ENCODE measurements around the gene ONECUT1.
A peak's percentile ranks its signal among the peaks of the same experiment; 100 is the strongest.

Gene ONECUT1

DNA sequence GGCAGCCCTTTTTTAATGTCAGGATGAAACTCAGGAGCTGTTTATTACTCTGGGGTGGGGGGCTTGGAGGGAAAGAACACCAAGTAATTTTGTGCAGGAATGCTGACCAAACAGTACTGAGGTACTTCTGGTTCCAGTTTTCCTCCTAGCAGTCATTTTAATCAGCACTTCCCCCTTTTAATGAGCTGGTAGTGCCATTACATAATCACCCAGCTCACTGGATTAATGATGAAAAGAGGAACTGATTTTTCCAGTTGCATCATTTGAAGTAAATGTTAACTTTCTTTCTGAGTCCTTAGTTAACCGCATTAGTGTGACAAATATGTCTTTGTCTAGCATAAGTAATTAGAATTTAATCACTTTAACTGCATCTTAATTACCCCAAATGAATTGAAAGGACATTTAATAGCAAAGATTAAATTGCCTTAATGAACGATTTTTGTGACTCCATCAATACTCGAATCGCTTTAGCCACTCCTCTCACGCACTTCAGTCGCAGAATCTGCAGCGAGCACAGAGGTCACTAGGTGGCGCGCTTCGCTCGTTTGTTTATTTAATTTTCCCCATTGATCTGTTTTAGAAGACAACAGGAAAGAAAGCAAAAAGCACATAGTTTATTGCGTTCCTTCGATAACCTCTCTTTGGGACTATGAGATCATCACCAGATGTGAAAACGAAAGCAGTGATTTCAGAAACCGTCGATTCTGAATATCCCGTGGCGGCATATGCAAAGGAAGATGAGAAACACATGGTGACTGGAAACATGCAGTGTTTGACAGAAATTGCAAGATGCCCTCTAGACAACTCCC is 9.8 kb downstream of the ONECUT1 start:
- DNase-seq: no peak

DNA sequence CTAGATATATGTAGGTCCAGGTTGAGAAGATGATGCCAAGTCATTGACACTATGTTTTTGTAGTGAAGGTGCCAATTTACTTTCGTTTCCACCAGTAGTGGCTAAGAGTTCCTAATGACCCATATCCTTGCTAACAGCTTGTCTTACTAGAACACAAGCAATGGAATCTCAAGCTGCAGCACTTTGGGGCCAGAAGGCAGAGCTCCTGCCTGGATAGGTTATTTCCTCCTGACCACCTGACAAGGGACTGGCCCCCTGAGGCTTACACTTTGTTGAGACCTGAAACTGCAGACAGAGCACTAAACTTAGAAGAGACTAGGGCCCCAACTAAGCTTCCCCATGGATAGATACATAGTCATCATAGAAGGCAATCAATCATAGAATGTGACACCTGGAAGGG is 11.7 kb downstream of the ONECUT1 start:
- no peak for DNase-seq

GRCh38 chr15:52772766-52773165 is 17.4 kb downstream of the ONECUT1 start:
- DNase-seq: no peak

GRCh38 chr15:52765785-52766184 is 24.4 kb downstream of the ONECUT1 start:
- DNase-seq: no peak

DNA sequence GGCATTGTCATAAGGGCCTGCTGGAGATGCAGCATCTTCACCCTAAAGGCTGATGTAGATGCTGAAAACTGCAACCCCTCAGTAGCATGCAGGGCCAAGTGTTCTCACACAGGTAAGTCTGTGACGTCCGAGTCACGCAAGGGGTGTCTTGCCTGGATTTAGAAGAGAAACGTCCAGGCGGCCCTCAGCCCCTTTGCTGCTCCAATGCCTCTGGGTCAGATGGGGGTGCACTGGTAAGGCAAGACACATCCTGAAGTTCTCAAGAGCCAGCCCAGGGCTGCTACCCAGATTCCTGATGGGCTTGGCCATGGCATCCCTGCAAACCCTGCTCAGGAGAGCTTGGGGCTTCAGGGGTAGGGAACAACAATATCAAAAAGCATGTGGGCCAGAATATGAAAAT is 25.4 kb downstream of the ONECUT1 start:
- DNase-seq: no peak

DNA sequence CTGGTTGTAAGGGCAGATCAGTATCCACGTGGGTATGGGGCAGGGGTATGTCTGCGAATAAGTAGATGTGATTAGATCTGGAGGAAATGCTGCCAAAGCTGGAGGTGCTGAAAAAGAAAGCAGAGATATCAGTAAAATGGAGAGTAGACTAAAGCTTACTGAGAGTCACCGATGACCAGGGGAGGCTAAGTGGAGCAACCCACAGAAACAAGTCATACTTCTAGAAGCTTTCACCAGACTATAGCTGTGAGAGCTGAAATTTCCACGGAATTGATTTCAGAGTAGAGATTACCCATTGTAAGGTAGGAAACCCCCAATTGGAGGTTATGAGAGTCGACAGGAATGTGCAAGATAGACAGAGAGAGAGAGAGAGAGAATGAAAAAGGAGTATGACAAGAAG is 27.5 kb downstream of the ONECUT1 start:
- no peak for DNase-seq

DNA sequence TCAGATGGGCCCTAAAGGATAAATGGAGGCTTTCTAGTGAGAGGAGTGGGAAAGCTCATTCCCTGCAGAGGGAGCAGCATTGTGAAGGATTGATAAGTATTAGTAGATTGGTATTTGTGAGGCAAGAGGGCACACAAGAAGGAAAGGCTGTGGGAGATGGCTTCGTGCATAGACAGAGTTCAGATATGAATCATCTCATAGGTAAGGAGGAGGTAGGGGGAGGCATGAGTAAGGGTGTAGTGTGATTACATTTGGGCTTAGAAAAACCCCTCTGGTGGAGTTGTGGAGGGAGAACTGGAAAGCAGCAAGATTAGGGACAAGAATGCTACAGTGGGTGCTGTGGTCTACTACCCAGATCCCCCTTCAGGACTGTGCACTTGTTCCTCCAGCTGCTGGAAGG is 29.6 kb downstream of the ONECUT1 start:
- DNase-seq: no peak

GRCh38 chr15:52759969-52760368 is 30.2 kb downstream of the ONECUT1 start:
- no peak for DNase-seq

- no peak for DNase-seq
These were observed 32.6 kb downstream of the ONECUT1 start for GRCh38 chr15:52757496-52757895.

DNA sequence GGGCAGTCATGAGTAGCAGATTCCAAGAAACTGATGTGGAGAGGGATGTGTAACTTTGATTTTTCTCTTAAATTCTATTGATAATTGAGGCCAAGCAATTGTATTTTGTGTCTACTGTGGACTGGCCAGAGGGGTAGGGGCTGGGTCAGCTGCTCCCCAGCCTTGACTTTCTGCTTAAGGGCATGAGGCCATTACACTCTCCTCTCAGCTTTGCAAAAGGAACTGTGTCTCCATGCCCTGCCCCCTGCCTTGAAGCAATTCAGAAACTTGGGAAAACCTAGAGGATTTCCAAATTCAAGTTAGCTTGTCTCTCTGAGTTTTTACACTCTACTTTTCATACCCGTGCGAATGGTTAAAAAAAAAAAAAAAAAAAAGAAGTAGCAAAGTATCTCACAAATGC is 38.6 kb downstream of the ONECUT1 start:
- no peak for DNase-seq

GRCh38 chr15:52749258-52749657 is 40.9 kb downstream of the ONECUT1 start:
- no peak for DNase-seq

DNA sequence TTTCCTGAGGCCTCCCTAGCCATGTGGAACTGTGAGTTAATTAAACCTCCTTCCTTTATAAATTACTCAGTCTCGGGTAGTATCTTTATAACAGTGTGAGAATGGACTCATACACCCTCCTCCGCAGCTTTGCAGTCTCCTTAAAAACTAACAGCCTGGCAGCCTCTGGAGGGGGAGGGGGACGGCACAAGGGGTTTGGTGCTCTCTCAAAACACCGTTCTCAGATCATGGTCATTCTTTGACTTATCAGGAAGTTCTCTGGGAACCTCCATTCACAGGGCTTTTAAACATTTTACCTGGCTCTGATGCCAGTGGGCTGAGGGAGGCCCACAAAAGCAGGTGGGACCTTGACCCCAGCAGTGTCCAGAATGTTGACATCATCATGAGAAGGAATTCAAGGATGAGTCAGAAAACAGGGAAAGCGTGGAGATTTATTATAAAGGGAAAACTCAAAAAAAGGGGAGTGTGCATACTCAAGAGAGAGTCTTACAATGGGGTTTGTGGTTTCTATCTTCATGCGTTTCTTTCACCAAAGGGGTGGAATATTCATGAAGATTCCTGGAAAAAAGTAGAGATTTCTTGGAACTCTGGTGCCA is 43.9 kb downstream of the ONECUT1 start:
- DNase-seq: no peak

DNA sequence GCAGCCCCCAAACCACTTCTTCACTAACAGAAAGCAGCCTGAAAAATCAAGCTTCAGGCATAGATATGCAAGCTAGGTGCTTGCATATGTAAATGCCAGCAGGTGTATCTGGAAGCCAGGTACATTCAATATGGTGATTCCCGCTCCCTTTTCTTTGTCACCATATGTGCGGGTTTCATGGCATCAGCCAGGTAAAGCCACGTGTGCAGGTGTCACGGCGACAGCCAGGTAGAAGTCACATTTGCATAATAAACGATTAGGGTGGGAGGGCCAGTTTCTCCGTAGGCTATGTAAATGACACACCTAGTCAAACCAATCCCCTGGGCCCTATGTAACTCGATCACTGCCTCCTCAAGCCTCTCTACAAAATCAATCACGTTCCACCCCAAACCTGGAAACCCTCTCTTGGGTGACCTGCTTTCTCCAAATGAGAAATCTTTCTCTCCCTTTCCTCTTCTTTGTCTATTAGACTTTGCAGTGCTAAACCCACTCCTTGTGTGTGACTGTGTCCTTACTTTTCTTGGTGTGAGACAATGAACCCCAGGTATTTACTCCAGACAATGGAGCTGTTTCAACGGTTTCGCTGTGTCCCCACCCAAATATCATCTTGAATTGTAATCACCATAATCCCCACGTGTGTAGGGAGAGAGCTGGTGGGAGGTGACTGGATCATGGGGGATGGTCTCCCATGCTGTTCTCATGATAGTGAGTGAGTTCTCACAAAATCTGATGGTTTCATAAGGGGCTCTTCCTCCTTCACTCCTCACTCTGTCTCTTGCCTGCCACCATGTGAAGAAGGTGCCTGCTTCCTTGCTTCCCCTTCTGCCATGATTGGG is 44.6 kb downstream of the ONECUT1 start:
- DNase-seq: no peak

DNA sequence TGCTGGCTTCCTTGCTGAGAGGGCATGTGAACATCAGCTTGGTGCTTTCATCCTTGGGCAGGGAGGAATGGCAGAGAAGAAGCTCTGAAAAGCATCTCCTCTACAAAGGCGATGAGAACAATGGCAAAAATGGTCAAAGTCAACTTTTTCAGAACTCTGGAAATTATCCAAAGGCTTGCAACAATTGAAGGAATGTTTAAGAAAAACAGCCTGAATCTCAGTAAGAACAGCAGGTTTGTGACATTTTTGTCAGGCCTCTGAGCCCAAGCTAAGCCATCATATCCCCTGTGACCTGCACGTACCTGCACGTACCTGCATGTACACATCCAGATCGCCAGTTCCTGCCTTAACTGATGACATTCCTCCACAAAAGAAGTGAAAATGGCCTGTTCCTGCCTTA is 51.8 kb downstream of the ONECUT1 start:
- no peak for DNase-seq

DNA sequence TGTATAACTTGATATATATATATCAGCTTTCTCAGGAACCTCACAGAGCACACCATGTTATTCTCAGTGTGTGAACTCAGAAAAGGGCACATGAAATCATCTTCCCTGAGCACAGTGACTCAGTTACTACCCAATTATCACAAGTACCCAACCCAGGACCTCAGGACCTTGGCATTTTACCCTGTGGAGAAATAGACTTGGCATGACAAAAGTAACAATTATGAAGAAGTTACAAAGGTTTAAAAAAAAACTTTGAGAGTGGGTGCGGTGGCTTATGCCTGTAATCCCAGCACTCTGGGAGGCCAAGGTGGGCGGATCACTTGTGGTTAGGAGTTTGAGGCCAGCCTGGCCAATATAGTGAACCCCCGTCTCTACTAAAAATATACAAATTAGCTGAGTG is 52.4 kb downstream of the ONECUT1 start:
- no peak for DNase-seq

- DNase-seq: peak; percentile 17
These were observed 54.7 kb downstream of the ONECUT1 start for GRCh38 chr15:52735231-52736089.

DNA sequence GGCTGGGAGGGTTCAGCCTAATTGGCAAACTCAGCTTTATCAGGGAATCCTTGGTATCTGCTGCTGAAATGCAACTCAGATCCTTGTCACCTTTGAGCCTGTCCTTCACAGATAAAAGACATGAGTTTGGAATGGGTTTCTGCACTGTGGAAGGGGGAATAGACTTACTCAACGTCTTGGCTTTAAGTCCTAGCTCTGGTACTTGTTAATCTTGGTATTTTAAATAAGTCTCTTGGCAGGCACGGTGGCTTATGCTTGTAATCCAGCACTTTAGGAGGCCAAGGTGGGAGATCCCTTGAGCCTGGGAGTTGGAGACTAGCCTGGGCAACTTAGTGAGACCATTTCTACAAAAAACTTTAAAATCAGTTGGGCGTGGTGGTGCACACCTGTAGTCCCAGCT is 55.8 kb downstream of the ONECUT1 start:
- no peak for DNase-seq

GRCh38 chr15:52733696-52734255 is 56.4 kb downstream of the ONECUT1 start:
- no peak for DNase-seq

DNA sequence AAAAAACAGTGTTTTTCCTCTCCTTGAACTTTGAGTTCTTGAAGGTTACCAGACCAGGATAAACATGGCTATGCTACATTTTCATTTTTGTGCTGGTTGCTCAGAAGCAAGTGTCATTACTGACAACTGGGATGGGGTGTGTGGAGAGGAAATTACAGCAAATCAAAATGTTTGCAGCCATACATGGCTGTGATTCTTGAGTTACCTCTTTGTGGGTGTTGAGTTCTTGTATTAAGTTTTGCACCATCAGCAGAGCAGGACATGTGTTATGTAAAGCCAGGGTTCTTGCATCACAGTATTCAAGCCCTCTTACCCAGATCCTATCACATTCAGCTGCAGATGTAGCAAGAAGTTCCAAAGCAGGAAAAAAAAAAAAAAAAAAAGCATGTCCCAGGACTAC is 57.0 kb downstream of the ONECUT1 start:
- no peak for DNase-seq

GRCh38 chr15:52732551-52732950 is 57.6 kb downstream of the ONECUT1 start:
- DNase-seq: no peak

- no peak for DNase-seq
These were observed 58.2 kb downstream of the ONECUT1 start for GRCh38 chr15:52731732-52732470.

DNA sequence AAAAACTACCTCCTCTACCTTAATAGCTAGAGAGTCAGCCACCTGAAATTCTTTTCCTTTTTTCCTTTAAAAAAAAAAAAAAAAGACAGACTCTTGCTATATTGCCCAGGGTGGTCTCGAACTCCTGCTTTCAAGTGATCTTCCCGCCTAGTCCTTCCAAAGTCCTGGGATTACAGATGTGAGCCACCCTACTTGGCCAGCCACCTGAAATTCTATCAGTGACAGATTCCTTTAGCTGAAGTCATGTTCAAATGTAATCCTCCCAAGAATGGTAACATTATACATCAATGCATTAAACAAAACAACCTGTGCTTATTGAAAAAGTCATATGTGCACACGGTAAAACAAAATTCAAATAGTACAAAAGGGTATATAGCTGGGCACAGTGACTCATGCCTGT is 59.1 kb downstream of the ONECUT1 start:
- no peak for DNase-seq

Measured in NCI-H1048 (cell line).